ENCODE data around the gene SORL1.
"Not testable (repeated sequence)": the region's sequence is repeated elsewhere in the genome, so short reads cannot be mapped to it uniquely, and the experiment has no call there.

Gene SORL1, protein sequence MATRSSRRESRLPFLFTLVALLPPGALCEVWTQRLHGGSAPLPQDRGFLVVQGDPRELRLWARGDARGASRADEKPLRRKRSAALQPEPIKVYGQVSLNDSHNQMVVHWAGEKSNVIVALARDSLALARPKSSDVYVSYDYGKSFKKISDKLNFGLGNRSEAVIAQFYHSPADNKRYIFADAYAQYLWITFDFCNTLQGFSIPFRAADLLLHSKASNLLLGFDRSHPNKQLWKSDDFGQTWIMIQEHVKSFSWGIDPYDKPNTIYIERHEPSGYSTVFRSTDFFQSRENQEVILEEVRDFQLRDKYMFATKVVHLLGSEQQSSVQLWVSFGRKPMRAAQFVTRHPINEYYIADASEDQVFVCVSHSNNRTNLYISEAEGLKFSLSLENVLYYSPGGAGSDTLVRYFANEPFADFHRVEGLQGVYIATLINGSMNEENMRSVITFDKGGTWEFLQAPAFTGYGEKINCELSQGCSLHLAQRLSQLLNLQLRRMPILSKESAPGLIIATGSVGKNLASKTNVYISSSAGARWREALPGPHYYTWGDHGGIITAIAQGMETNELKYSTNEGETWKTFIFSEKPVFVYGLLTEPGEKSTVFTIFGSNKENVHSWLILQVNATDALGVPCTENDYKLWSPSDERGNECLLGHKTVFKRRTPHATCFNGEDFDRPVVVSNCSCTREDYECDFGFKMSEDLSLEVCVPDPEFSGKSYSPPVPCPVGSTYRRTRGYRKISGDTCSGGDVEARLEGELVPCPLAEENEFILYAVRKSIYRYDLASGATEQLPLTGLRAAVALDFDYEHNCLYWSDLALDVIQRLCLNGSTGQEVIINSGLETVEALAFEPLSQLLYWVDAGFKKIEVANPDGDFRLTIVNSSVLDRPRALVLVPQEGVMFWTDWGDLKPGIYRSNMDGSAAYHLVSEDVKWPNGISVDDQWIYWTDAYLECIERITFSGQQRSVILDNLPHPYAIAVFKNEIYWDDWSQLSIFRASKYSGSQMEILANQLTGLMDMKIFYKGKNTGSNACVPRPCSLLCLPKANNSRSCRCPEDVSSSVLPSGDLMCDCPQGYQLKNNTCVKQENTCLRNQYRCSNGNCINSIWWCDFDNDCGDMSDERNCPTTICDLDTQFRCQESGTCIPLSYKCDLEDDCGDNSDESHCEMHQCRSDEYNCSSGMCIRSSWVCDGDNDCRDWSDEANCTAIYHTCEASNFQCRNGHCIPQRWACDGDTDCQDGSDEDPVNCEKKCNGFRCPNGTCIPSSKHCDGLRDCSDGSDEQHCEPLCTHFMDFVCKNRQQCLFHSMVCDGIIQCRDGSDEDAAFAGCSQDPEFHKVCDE (N-terminal part only)

DNA sequence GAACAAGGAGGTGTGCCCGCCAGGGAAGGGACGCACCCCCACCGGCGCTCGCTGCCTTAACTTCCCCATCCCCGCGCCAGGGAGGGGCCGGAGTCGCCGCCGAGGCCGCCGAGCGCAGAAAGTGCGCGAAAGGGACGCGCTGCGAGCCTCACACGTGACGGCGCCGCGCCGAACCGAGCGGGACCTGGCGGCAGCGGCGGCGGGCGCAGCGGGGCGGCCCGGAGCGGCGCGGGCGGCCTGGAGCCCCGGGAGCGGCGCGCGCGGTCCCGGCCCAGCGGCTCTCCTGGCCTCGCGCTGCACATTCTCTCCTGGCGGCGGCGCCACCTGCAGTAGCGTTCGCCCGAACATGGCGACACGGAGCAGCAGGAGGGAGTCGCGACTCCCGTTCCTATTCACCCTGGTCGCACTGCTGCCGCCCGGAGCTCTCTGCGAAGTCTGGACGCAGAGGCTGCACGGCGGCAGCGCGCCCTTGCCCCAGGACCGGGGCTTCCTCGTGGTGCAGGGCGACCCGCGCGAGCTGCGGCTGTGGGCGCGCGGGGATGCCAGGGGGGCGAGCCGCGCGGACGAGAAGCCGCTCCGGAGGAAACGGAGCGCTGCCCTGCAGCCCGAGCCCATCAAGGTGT lies at the start of gene SORL1:
Gene SORL1, plus strand, starts transcription at position 329 of the 623 bp plus-strand sequence. Its CDS starts 18 bp downstream, at position 347.
- peak; percentile 48 for DNase-seq

DNA sequence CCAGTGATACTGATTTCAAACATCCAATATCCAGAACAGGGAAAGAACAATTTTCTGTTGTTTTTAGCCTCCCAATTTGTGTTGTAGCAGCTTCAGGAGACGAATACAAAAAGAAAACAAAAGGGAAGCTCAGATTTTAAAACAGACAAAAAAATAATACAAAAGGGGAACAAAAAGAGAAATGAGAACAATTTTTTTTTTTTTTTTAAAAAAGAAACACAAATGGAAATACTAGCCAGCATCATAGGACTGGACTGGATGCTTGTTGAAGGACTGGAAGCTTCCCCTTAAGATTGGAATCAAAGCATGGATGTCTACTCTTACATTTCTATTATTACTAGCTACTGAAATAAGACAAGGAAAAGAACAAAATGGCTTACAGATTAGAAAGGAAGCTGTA lies 46.5 kb upstream of the SORL1 start:
- DNase-seq, result peak; percentile 50

DNA sequence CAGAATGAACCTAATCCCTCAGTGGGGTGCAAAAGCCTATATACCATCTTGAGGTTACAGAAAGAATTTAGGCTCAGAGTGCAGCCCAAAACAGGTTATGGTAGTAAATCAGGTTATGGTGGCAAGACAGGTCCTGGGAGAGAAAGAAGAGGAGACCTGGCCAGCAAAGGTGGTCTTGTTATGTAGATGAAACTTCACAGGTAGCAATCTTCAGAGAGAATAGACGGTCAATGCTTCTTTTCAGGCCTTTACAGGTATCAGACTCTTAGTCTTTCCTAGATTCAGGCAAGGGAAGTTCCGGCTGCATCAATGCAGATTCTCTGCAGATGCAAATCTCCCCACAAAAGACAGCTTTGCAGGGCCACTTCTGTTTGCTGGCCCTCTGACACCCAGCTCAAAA lies 45.8 kb upstream of the SORL1 start:
- DNase-seq, result no peak

DNA sequence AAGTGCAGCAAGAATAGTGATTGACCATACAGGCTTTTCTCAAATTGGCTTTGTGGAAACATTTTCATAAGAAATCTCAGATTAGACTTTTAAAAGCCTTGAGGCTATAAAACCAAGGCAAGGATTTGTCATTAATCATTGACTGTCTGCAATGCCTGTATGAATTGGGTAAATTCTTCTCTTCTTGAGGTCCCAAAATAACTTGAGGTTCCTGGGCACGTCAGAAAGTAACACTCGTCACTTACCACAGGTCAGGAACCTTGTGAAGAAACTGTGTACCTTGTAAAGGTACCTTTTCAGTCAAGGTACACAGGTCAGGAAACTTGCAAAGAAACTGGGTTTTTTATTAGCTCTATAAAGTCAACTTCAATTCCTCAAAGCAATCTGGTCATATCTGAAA lies 43.3 kb upstream of the SORL1 start:
- no peak for DNase-seq

DNA sequence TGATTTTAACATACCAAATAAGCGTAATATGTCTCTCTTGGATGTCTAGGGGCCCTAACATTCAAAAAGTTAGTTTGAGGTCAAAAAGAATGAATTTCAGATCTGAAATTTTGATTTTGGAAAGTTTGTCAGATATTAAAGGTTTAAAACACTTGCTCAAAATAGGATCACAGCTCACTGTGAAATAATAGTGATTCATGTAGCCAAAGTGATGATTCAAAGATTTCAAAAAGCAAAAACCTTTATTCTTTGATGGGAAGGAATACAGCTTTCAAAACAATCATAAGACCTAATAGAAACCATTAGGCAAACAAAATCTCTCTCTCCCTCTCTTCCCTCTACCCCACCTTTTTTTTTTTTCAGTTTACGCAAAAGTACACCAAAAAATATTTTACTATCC lies 42.1 kb upstream of the SORL1 start:
- not testable (repeated sequence) for DNase-seq

DNA sequence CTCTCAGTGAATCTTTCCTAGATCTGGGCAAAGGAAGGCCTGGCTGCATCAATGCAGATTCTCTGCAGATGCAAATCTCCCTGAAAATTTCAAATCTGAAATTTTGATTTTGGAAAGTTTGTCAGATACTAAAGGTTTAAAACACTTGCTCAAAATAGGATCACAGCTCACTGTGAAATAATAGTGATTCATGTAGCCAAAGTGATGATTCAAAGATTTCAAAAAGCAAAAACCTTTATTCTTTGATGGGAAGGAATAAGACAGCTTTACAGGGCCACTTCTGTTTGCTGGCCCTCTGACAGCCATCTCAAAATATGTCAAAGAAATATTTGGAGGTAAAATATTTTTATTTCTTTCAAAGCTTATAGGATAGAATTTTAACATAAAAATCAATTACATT lies 40.8 kb upstream of the SORL1 start:
- DNase-seq, result not testable (repeated sequence)

DNA sequence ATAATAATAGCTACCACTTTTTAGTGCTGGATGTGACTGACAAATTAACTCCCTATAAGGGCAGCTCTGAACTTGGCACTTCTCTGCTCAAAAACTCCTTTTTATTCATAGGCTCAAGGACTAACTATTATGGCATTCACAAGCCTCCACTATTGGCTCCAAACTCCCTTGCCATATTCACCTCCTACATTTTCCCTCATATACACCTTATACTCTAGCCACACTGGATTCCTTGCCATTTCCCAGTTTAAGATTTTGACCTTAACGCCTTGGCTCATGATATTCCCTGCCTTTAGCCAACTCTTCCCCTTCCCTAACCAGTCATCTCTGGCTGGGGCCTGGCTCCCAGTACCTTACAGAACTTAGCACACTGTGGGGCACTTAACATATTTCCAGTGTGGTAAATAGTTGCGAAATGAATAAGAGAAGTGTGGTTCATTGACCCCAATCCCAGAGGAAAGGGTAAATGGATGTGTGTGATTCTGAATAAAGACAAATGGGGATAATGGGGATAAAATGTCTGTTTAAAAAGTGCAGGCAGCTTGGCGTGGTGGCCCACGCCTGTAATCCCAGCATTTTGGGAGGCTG lies 40.0 kb upstream of the SORL1 start:
- no peak for DNase-seq

DNA sequence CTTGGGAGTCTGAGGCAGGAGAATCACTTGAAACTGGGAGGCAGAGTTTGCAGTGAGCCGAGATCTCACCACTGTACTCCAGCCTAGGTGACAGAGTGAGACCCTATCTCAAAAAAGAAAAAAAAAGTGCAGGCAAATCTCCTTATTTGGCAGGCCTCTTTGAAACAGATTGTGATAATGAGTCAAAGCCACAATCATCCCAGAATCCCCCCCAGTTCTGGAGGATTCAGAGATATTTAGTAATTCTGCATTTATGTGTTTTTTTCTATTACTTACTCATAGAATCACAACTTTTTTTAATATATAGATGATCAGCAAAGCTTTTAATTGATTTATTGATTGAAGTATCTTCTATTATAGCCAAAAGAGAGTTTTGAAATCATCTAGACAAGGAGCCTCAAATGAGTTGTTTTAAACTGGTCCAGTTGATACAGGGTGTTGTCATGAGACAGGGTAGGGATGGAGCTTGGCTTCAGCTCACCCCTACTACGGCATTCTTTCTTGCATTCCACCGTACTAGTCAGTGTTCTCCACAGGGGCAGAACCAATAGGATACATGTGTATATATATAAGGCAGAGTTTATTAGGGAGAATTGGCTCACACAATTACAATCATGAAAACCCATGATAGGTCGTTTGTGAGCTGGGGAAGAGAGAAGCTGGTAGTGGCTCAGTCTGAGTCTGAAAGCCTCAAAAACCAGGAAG lies 39.3 kb upstream of the SORL1 start:
- no peak for DNase-seq

DNA sequence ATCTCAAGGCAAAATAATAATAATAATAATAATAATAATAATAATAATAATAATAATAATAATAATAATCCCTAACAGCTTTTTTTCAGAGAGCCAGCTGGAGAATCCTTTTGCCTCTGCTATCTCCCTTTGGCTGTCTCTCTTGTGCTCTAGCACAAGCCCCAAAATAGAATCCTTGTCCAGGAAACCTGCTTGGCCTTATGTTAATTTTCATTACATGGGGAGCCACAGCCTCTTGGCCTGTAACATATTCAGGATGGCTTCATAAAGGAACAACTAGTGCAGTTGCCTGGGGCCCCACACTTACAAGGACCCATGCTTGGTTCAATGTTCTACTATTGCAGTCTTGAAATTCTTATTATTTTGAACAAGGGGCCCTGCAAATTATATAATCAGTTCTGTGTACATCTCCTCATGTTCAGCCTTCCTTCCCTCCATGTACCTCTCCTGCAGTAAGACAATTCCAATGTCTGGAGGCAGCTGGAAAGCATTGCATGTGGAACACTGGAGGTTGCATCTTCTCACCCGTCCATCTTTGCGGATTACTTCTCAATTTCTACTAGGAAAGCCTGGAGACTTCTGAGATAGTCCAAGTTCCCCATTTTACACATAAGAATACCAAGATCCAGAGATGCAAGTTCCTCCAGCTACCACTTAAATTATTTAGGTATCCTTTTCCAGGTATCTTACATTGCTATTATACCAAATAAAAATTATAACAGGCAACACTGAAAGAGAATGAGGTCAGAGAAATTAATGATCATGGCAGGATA lies 37.8 kb upstream of the SORL1 start:
- peak; percentile 43 for DNase-seq

DNA sequence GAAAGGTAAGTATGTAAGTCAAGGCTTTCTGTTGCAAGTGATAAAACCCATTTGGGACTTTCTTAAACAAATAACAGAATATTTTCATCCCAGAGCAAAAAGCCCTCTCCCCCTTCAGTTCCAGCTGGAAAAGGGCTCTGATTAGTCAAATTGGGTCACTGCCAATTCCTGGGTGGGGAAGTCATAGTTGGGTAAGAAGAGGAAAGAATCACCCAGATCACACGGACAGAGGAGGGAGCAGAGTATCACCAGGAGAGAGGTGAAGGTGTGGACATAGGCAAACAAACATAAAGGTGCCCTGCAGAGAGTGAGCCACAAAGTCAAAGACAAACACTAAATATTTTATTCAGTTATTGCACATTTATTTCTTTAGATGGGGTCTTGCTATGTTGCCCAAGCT lies 36.3 kb upstream of the SORL1 start:
- DNase-seq, result peak; percentile 78

DNA sequence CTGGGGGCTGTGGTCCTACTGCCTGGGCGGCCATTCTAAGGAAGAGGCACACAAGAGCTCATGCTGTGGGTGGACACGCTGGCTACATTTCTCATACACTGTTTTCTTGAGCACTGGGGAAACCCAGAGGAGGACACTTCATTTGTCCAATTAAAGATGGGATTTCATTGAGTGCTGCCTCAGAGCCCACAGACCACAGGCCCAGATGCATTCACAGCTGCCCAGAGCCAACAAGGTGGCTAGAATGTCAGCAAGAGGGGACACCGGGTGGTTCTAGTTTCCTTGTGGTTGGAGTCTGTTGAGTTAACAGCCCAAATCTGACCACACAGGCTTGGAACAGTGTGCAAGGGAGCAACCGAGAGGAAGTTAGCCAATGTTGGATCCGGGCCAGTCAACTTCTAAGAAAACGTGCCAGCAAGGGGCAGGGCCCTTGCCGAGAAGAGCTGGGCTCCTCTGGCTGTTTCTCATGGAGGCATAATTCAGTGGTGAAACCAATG lies 35.0 kb upstream of the SORL1 start:
- DNase-seq, result peak; percentile 96

DNA sequence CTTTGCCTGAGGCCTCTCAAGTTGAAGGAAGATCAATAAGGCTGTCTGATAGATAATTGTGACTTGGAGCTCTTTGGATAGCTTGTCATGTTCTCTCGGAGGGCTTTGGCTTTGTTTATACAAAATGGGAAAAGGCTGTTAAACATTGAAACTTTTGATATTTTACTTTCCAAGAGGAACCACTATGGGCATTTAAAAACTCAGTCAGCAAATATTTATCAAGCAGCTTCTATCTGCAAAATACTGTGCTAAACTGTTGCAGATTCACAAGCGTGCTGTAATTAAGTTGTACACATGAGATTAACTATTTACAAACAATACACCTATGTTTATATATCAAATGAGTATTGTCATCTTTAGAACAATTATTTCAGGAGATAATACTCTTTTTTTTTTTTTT lies 34.5 kb upstream of the SORL1 start:
- no peak for DNase-seq

DNA sequence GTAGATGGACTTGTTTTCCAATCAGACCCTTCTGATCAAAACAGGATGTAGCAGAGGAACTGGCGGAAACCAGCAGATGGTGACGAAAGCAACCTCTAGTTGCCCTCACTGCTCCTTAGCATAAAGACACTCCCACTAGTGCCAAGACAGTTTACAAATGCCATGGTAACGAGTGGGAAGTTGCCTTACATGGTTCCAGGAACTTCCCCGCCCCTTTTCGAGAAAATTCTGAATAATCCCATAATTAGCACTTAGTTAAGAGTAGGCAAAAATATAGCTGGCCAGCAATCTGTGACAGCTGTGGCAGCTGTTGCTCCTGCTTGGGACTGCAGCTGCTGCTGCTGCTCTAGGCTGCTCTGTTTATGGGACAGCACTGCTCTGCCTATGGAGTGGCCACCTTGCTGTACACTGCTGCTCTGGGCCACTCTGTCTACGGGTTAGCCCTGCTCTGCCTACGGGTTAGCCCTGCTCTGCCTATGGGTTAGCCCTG lies 33.4 kb upstream of the SORL1 start:
- DNase-seq, result peak; percentile 90

DNA sequence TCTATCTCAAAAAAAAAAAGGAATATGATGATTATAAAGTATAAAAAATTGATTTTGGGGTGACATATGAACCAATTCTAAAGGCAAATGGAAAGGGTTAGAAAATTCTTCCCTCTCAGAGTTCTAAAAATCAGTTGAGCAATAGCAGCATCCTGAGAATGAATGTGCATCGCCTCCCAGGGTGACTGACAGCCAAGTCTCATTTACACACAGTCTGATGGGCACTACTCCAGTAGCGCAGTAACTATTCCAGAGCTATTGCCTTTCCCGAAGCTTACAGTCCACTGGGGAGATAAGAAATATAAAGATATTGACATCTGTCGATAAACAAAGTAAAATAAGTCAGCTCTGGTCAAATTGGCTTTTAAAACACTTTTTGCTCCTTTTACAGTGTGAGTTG lies 32.3 kb upstream of the SORL1 start:
- no peak for DNase-seq

DNA sequence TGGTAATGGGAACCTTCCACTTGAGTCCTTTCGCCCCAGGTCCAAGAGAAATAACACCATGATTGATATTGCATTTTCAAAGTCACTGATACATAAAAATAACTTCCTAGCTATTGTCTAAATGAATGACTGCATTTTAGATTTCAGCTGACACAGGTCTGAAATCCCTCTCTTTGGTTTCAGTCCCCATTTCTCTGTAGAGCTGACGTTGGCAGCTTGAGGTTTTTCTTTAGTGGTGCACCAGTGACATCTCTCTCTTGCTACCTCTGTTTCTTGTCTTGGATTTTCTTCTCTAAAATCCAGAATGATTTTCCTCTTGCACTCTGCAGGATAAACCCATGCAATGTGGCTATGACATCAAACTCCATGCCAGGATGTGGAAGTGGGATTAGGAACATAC lies 31.7 kb upstream of the SORL1 start:
- no peak for DNase-seq

DNA sequence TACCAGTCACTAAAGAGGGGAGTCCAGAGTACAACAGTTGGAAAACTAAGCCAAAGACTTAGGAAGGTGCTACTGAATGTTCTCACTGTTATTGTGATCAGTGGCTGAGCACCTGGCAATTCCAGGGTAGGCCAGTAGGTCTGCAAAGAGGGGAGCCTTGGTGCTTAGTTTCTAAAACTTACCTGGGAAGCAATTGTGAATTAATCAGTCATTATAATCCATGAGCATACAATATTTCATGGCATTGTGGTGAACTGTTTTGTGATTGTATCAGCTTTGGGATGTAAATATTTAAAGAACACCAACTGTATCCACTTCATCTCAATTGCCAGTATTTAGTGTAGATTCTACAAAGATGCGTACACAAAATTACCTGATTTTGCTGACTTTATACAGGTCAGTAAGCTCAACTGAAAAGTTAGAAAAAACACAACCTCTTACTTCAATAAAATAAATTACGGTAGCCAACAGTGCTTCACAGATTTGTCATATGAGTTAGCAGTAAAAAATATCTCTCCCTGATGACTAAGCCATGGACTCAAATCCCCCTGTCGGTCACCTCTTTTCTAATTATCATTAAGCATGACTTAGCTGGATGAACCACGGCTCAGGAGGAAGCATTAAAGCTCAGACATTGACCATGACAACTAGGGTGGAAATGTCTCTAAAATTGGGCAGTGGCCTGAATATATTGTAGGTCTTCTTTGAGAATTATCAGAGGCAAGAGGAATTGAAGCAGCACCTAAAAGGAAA lies 30.8 kb upstream of the SORL1 start:
- peak; percentile 74 for DNase-seq

DNA sequence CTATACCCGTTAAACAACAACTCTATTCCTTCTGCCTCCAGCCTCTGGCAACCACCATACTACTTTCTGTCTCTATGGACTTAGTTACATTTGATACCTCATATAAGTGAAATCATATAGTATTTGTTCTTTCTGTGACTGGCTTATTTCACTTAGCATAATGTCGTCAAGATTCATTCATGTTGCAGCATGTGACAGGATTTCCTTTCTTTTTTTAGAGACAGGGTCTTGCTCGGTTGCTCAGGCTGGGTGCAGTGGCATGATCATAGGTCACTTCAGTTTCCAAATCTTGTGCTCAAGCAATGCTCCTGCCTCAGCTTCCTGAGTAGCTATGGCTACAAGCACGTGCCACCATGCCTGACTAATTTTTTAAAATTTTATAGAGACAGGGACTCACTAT lies 29.4 kb upstream of the SORL1 start:
- peak; percentile 69 for DNase-seq

DNA sequence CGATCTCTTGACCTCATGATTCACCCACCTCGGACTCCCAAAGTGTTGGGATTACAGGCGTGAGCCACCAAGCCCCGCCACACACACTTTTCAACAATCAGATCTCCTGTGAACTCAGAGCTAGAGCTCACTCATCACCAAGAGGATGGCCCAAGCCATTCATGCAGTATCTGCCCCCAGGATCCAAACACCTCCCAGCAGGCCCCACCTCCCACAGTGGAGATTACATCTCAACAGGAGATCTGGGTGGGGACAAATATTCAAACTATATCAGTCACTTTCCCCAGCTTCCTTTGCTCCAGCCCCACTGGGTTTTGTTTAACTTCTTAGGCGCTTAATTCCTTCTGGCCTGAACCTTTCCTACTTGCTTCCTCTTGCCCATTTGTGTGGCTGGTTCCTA lies 26.3 kb upstream of the SORL1 start:
- DNase-seq, result no peak
